ENCODE results near the gene MYO1D.

The MYO1D gene

GRCh38 chr17:32701871-32702270, 175.1 kb downstream of the MYO1D start:
- DNase-seq: no peak
- intact Hi-C loops (cut with DNase I; ENCODE audit: low total_unique reads): no loop called here

GRCh38 chr17:32699247-32699646, 177.7 kb downstream of the MYO1D start:
- Histone ChIP-seq H3K4me3 (no peak overlapping the region), H3K4me1 (peaks cover 0 to 5% (median 0%) of the 10 kb centered on the region in 4 donors), H3K27ac (no peak overlapping the region), H3K9me3 (no peaks in the 10 kb centered on the region), H3K36me3 (peaks cover 0 to 12% (median 5%) of the 10 kb centered on the region in 3 donors), H3K27me3 (no peaks in the 10 kb centered on the region)
- intact Hi-C loops (cut with DNase I; ENCODE audit: low total_unique reads): no loop called here
- no peak for DNase-seq
- TF ChIP-seq CTCF (IDR thresholded peaks at IDR 0.05): no peak

More at GRCh38 chr17:32701871-32702270, 175.1 kb downstream of the MYO1D start:
- Histone ChIP-seq H3K27me3 (no peaks in the 10 kb centered on the region), H3K4me1 (peaks cover 0 to 5% (median 0%) of the 10 kb centered on the region in 4 donors), H3K9me3 (no peaks in the 10 kb centered on the region), H3K36me3 (peaks cover 0 to 20% (median 10%) of the 10 kb centered on the region in 3 donors), H3K27ac (no peak overlapping the region), H3K4me3 (no peak overlapping the region)
- TF ChIP-seq CTCF (IDR thresholded peaks at IDR 0.05): no peak

GRCh38 chr17:32697728-32698625, 178.9 kb downstream of the MYO1D start:
- Histone ChIP-seq H3K9me3 (no peaks in the 10 kb centered on the region), H3K4me1 (peaks cover 0 to 5% (median 0%) of the 10 kb centered on the region in 4 donors), H3K27ac (no peak overlapping the region), H3K36me3 (peaks cover 0 to 12% (median 5%) of the 10 kb centered on the region in 3 donors), H3K27me3 (no peaks in the 10 kb centered on the region), H3K4me3 (no peak overlapping the region)
- no peak for DNase-seq
- intact Hi-C loops (cut with DNase I; ENCODE audit: low total_unique reads): no loop called here
- no peak for TF ChIP-seq CTCF (IDR thresholded peaks at IDR 0.05)

GRCh38 chr17:32696426-32696825, 180.5 kb downstream of the MYO1D start:
- Histone ChIP-seq H3K27ac (no peak overlapping the region), H3K4me1 (no peaks in the 10 kb centered on the region), H3K27me3 (no peaks in the 10 kb centered on the region), H3K4me3 (no peak overlapping the region), H3K9me3 (no peaks in the 10 kb centered on the region), H3K36me3 (peaks cover 0 to 12% (median 5%) of the 10 kb centered on the region in 3 donors)
- intact Hi-C loops (cut with DNase I; ENCODE audit: low total_unique reads): no loop called here
- TF ChIP-seq CTCF (IDR thresholded peaks at IDR 0.05): no peak
- no peak for DNase-seq

- H3K27ac ChIP-seq: no peak overlapping the region
- H3K36me3 ChIP-seq: peaks cover 0 to 12% (median 5%) of the 10 kb centered on the region in 3 donors
- H3K4me1 ChIP-seq: no peaks in the 10 kb centered on the region
- no peaks in the 10 kb centered on the region for H3K9me3 ChIP-seq
- no peak for DNase-seq
- H3K27me3 ChIP-seq: no peaks in the 10 kb centered on the region
- TF ChIP-seq CTCF (IDR thresholded peaks at IDR 0.05): no peak
- intact Hi-C loops (cut with DNase I; ENCODE audit: low total_unique reads): no loop called here
- H3K4me3 ChIP-seq: no peak overlapping the region
These were observed 181.1 kb downstream of the MYO1D start for GRCh38 chr17:32695864-32696263.

All from tibial artery (tissue), 4 donors.